Fibroblast of peridontal ligament (primary cell): ENCODE results near the gene FBXL3.
"Not testable (repeated sequence)": the region's sequence is repeated elsewhere in the genome, so short reads cannot be mapped to it uniquely, and the experiment has no call there.

Experiments
- DNase-seq: peaks from one replicate; pipeline ENCODE4 v3.0.0-alpha.2; 2010; ENCODE audit errors: extremely low read depth

Gene FBXL3

DNA sequence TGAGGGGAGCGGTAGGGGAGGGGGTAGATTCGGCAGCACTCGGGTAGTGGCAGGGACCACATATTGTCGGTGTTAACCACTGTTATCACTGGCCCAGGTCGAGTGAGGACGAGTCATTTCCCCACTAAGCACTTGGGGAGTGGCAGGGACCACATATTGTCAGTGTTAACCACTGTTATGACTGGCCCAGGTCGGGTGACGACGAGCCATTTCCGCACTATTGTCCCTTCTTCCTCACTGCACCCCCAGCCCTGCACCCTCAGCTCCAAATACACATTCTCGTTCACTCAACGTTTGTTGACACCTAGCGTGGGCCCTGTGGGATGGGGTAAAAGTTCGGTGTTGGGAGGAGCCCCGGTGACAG is 35.5 kb downstream of the FBXL3 start:
- no peak for DNase-seq

DNA sequence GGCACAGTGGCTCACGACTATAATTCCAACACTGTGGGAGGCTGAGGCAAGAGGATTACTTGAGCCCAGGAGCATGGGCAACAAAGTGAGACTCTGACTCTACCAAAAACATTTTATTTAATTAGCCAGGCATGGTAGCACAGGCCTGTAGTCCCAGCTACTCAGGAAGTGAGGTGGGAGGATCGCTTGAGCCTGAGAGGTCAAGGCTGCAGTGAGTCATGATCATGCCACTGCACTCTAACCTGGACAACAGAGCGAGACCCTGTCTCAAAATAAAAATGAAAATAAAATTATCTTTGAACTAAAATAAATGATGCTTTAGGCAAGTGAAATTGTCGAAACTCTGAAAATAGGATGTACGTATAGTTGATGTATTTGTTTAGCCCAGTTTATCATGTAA is 43.3 kb downstream of the FBXL3 start:
- DNase-seq = no peak

DNA sequence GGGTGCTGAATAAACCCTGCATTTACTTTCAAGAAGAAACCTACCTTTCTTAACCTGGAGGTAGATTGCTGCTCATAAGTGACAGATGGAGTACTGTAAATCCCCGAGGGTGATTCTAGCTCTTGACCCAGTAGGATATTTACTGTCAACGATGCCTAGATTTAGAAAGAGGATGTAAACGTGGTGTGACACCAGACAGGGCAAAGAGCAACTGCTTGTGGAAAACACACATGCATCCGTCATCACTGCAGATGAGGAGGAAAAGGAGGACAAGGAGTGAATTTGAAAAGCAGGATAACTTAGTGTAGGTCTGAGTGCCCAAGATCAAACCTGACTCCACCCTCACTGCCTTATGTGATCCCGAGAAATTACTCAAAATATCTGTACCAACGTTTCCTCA is 44.9 kb downstream of the FBXL3 start:
- no peak for DNase-seq

DNA sequence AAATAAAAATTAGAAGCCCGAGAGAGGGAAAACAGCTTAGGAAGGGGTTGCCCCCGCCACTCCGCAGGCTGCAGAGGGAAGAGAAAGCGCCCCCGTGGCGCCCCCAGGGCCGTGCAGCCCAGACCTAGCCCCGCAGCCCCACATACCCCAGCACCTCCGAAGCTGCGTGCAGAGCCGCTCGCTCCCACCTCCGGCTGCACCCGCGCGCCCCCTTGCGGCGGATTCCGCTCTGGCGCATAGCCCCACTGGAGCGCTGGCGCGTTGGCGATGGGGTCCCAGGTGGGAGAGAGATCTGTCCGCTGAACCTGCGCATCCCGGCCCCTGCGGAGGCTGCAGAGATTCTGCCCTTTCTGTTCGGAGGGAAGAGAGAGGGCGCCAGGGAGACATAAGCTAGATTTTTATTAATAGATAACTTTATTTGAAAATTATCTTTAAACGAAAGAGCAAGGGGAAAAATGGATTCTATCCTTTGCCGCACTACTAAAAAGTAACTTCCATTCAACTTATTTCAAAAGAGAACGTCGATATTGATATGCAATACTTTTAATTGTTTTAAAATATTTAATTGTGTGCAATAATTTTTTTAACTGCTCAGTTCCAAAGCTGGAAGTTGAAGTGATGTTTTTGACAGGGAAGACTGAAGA is 46.8 kb downstream of the FBXL3 start:
- peak; percentile 38 for DNase-seq

DNA sequence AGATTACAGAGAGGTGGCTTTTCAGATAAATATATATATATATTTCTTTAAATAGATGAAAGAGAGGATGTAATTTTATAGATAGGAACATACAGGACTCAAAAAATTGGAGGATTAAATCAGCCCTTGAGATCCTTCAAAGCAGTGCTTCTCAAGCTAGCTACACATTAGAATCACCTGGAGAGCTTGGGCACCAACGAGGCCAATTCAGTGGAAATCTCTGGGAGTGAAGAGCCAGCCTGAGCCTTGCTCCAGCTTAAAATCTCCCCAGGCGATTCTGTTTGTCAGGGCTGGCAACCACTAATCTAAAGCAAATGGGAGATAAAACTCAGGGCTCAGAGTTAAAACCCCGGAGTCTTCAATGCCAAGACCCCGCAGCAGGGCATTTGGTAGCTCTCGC is 50.0 kb downstream of the FBXL3 start:
- no peak for DNase-seq

DNA sequence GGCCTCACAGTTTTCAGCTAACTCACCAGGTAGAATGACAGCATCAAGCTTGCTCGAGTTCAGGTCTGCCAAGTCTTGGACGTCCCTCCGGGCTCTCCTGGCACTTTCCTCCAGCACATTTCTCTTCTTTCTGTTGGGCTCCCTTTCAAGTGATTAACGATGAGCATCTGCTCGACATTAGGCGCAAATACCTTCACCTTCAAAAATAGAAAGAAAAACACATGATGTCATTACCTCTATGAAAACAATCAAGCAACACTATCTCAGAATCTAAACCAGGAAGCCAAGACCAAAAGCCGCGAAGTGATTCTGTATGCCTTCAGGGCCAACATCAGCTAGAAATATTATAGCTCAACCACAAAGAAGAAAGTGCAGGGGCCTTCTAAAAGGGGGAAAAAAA is 50.5 kb downstream of the FBXL3 start:
- DNase-seq = no peak

DNA sequence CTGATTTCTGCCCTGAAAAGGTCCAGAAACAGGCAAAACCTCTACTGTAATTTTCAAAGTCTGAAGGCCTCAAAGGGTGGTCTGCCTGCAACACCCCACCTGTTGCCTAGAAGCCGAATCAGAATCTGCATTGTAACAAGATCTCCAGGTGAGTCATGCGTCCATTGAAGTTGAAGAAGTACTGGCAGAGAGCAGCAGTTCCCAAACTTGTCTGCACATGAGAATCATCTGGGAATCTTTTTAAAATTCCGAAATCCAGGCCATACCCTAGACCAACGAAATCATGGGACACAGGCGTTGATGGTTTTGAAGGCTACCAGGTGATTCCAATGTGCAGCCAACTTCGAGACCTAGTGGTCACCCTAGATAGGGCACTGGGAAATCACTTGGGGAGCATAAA is 51.1 kb downstream of the FBXL3 start:
- no peak for DNase-seq

DNA sequence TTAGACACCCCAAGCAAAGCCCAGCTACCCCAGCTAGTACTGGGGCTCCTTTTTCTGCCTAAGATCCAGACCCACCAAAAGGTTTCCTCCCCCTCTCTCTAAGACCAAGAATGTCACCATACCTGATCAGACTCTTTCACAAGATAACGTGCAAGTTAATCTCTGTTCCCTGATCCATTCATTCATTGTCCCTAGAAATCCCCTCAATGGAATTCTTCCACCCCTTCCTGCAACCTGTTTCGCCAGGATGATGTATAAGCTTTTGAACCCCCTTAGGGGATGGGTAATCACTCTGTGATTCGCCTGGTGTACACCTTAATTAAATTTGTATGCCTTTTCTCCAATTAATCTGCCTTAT is 52.4 kb downstream of the FBXL3 start:
- DNase-seq = no peak

DNA sequence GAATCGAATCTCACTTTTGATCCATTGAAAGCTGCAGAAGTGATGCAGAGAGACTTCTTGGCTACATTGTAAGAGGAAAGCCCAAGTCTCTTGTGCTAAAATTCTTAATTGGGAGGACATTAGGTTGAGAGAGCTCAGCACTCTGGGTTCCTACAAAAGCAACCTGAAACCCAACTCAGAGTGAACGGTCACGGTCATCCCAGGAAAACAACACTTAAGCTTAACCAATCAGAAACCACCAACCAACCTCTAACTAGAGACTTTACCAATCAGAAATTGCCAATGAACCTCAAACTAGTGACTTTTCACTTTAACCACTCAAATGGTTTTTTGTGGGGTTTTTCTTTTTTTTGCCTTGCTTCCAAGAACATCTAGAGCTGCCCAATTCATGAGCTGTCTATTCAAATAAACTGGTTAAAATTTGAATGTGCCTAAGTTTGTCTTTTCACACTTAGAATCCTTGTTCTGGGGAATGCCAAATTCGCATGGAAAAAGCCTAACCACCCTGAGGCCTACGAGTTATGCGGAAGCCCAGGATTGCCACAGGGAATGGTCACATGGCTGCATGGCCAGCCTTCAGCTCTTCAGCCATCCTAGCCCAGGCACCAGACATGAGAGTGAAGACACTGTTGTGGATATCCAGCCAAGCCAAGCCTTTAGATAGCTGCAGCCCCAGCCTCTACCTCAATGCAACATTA is 52.9 kb downstream of the FBXL3 start:
- no peak for DNase-seq

DNA sequence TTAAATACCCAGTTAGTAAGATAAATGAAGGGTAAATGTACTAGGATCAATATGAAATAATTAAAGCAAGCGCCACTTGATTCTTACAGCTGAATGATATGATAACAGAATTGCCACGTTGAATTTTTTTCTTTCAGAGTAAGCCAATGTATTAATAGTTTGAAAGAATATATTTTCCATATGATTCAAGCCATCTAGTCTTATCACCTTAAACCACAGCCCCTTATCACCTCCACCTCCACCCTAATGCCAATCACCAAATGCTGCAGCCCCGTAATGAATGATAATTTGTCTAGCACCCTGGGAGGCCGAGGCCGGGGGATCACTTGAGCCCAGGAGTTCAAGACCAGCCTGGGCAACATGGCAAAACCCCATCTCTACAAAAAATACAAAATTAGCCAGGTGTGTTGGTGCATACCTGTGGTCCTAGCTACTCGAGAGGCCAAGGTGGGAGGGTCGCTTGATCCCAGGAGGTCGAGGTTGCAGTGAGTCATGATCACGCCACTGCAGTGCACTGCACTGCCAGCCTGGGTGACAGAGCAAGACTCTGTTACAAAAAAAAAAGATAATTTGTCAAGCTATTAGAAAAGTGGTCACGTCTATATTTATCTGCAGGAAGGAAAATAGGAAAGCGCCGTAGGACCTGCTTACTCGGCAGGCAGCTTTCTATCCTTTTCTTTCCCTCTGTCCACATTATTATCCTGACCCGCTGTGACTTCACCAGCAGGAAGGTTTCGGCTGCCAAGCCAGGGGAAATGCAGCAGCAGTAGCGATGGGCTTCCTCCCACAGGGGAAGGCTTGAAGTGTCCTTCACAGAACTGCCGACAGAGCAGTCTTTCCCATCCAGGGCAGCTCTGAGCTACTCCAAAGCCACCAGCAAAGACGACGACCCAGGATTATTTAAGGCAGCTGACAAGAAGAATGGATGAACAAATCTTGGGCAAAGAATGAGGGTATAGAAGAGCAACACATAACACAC is 54.8 kb downstream of the FBXL3 start:
- no peak for DNase-seq

DNA sequence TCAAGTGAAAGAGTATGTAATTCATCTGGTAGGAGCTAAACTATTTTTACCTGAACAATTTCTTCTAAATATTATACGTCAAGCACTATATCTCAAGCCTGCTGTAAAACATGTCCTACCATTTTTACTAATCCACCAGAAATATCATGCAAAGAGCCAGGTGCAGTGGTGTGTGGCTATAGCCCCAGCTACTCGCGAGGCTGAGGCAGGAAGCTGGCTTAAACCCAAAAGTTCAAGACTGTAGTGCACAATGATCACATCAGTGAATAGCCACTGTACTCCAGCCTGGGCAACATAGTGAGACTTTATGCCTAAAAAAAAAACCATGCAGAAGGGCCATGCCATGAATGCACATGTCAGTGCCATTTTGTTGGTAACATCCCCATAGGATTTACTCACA is 55.7 kb downstream of the FBXL3 start:
- DNase-seq = no peak

DNA sequence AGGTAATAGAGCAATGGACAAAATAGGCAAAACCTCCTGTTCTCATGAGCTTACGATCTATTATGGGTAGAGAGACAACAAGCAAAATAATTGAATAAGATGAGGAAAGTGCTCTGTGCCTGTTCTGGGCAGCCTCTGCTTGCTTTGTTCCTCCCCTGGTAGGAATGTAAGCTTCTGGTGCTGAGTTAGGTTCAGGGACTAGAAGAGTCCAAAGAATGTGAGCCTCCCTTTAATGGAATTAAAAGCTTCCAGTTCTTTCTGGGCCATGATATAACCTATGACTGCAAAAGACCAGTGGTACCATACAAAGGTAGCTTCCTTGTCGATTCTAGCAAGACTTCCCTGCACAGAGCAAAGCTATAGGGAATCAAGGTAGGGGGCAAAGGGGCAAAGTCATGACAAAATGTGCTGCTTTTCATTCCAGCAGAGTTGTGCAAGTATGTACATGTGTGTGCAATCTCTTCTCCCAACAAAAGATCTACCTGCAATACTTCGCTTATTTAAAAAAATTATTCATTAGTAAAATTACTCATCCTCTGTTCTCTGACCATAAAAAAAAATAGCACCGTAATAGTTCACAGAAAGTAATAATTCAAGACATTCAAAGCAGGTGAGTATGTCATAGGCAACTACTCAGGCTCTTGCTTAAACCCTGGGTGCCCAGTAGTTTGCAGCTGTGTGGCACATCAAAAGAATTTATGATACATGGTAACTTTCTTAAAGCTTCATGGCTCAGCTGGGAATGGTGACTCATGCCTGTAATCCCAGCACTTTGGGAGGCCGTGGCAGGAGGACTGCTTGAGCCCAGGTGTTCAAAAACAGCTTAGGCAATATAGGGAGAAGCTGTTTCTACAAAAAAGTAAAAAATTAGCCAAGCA is 57.2 kb downstream of the FBXL3 start:
- no peak for DNase-seq

DNA sequence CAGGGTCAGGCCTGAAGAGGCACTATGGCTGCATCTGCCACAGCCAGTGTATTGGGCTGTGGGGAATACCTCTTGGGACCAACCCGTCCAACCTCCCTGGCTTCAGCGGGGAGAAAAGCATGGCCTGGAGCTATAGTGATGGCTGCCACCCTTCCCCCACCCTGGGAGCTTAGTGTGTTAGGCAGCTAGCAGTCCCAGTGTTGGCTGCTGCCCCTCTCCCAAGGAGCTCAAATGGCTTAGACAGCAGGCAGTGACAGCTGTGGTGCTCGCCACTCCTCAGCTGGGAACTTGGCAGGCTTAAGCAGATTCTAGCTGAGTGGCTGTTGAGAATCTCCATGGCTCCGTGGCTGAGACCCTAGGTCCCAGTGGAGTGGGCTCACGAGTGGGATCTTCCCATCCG is 58.9 kb downstream of the FBXL3 start:
- DNase-seq = no peak

DNA sequence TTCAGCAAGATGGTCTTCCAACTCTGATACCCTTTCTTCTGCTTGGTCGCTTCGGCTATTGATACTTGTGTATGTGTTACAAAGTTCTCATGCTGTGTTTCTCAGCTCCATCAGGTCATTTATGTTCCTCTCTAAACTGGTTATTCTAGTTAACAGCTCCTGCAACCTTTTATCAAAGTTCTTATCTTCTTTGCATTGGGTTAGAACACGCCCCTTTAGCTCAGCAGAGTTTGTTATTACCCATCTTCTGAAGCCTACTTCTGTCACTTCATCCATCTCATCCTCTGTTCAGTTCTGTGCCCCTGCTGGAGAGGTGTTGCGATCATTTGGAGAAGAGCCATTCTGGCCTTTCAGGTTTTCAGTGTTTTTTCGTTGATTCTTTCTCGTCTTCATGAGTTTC is 59.9 kb downstream of the FBXL3 start:
- DNase-seq = no peak

DNA sequence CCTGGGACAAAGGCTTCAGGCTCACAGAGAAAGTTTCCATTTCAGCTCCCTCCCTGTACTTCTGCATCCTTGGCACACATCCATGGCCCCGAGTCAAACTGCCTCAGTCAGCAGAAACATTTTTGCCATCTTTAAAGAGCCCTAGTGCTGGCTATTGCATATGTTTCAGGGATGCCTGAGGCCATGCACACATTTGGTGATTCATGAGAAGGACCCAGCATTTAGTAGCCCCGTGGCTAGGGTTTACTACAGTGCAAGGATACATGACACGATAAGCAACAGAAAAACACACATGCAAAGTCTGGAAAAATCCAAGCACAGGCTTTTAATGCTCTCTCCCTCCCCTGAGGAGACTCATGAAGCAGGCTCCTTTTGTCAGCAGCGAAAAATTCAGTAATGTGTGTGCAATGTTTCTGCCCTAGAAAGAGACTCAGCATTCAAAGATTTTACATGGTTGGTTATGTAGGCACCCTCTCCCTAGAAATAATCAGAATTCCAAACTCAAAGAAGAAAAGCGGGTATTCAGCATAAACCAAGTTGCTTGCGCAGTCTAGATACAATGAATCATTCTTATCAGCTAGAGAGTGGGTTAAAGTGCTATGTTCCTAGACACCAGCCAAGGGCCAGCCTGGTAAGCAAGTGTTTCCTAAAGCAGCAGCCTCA is 61.1 kb downstream of the FBXL3 start:
- peak; percentile 91 for DNase-seq

DNA sequence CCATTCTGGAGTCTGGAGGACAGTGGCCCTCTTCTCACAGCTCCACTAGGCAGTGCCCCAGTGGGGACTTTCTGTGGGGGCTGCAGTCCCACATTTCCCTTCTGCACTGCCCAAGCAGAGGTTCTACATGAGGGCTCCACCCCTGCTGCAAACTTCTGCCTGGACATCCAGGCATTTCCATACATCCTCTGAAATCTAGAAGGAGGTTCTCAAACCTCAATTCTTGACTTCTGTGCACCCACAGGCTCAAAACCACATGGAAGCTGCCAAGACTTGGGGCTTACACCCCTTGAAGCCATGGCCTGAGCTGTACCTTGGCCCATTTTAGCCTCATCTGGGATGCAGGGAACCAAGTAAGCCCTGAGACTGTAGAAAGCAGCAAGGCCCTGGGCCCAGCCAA is 67.2 kb downstream of the FBXL3 start:
- DNase-seq = not testable (repeated sequence)

DNA sequence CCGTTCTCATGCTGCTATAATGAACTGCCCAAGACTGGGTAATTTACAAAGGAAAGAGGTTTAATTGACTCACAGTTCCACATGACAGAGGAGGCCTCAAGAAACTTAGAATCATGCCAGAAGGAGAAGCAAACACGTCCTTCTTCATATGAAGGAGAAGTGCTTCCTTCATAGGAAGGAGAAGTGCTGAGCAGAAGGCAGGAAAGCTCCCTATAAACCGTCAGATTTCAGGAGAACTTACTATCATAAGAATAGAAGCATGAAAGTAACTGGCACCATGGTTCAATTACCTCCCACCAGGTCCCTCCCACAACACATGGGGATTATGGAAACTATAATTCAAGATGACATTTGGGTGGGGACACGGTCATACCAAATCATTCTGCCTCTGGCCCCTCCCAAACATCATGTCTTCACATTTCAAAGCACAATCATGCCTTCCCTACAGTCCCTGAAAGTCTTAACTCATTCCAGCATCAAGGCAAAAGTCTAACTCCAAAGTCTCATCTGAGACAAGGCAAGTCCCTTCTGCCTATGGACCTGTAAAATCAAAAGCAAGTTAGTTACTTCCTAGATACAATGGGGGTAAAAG is 68.0 kb downstream of the FBXL3 start:
- no peak for DNase-seq

DNA sequence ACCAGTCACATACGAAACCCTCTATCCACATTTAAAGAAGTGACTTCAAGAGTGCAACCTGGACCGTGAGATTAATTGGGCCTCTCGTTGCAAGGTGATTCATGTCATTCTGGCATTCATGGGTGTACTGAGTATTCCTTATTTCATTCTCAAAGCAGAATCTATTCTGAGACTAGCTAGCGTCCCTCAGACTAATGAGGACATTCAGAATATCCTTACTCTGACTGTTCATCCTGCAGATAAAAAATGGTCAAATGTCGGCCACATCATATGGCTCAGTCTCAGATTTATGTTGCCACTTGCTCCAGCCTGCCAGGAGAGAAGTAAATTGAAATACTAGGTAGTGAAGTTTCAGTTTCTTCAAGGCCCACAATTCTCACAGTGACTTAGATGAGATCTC is 71.3 kb downstream of the FBXL3 start:
- no peak for DNase-seq
